H1 (cell line): ENCODE measurements around the gene PALS2.

Source experiments
- BACH1 ChIP-seq: IDR thresholded peaks from 2 replicates; pipeline ENCODE4 v1.6.1; 2012; ENCODE audit warnings: low read length, improper control_type of control experiment
- EP300 ChIP-seq, 2 experiments: IDR thresholded peaks; 1 replicate in 1 of 2; 2 replicates in 1 of 2; pipeline ENCODE4 v1.6.1; 2011 to 2012; ENCODE audit warnings: low read depth in 2 of 2, low read length in 2 of 2, mild to moderate bottlenecking in 2 of 2, borderline replicate concordance in 1 of 2, inconsistent platforms in 1 of 2, moderate library complexity in 1 of 2
- GABPA ChIP-seq: IDR thresholded peaks from 2 replicates; pipeline ENCODE4 v1.6.1; 2011; ENCODE audit warnings: mild to moderate bottlenecking, low read length, moderate library complexity, borderline replicate concordance; ENCODE audit not compliant: insufficient read depth
- RAD21 ChIP-seq, 2 experiments: IDR thresholded peaks in 1 of 2; conservative IDR thresholded peaks in 1 of 2; 2 replicates each; pipeline ENCODE4 v1.6.1; 2011; ENCODE audit warnings: low read depth in 2 of 2, low read length in 2 of 2, improper control_type of control experiment in 1 of 2, inconsistent platforms in 1 of 2, mild to moderate bottlenecking in 1 of 2, moderate library complexity in 1 of 2
- RFX5 ChIP-seq: IDR thresholded peaks from 2 replicates; pipeline ENCODE4 v1.6.1; 2011; ENCODE audit warnings: low read depth, low read length, improper control_type of control experiment, borderline replicate concordance
- SUZ12 ChIP-seq: fragments of 200-600 bp; sonication (generic); IDR thresholded peaks from 2 replicates; pipeline ENCODE4 v1.6.1; 2012; ENCODE audit warnings: mild to moderate bottlenecking, inconsistent platforms, low read length, moderate library complexity, mixed read lengths
- TBP ChIP-seq: IDR thresholded peaks from 2 replicates; pipeline ENCODE4 v1.6.1; 2011; ENCODE audit warnings: low read depth, low read length, improper control_type of control experiment
- ZNF274 ChIP-seq: IDR thresholded peaks from 2 replicates; pipeline ENCODE4 v1.7.0; 2012; ENCODE audit warnings: low read length, borderline replicate concordance; ENCODE audit errors: extremely low read depth
- TF ChIP-seq, protein P1 (sequence below): IDR thresholded peaks from 2 replicates; pipeline ENCODE4 v1.6.1; 2012; ENCODE audit warnings: inconsistent platforms
- TF ChIP-seq, protein P2 (sequence below), 3 experiments: IDR thresholded peaks; 1 replicate in 2 of 3; 2 replicates in 1 of 3; pipeline versions ENCODE4 v1.5.1 to v1.6.1; 2011; ENCODE audit warnings: low read length in 3 of 3, mild to moderate bottlenecking in 3 of 3, inconsistent platforms in 2 of 3, low read depth in 1 of 3, moderate library complexity in 1 of 3; ENCODE audit not compliant: insufficient read depth in 1 of 3; ENCODE audit errors: control extremely low read depth in 1 of 3

DNA sequence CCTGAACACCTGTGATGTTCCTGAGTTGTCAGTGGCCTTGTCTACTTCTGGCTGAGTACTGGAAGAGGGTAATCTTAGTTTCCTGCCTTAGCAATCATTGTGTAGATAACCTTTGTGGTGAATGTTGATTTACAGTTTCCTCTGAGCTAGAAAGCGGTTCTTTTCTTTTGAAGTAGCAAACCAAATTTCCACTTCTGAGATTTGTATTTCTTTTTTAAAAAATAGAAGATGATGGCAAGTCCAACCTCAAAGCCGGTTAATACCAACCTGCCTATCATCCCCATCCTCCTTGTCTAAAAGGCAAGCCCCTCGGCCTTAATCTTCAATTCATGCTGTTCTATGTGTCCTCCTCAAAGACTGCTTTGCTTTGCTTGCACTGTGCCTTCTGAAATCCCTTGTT, 12.5 kb upstream of the PALS2 start:
- TF ChIP-seq TBP (no peak), EP300 (IDR thresholded peaks at IDR 0.05; ENCODE audit: borderline replicate concordance in 1 of 2, low read depth in 2 of 2, low read length in 2 of 2) (no peak), BACH1 (no peak), GABPA (no peak), ZNF274 (no peak), RAD21 (IDR thresholded peaks at IDR 0.05 in 1 of 2, conservative IDR thresholded peaks at IDR 0.05 in 1 of 2; ENCODE audit: low read depth in 2 of 2, low read length in 2 of 2) (no peak), RFX5 (no peak), SUZ12 (no peak)
- TF ChIP-seq, protein P1, sequence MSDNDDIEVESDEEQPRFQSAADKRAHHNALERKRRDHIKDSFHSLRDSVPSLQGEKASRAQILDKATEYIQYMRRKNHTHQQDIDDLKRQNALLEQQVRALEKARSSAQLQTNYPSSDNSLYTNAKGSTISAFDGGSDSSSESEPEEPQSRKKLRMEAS = no peak
- TF ChIP-seq, protein P2, sequence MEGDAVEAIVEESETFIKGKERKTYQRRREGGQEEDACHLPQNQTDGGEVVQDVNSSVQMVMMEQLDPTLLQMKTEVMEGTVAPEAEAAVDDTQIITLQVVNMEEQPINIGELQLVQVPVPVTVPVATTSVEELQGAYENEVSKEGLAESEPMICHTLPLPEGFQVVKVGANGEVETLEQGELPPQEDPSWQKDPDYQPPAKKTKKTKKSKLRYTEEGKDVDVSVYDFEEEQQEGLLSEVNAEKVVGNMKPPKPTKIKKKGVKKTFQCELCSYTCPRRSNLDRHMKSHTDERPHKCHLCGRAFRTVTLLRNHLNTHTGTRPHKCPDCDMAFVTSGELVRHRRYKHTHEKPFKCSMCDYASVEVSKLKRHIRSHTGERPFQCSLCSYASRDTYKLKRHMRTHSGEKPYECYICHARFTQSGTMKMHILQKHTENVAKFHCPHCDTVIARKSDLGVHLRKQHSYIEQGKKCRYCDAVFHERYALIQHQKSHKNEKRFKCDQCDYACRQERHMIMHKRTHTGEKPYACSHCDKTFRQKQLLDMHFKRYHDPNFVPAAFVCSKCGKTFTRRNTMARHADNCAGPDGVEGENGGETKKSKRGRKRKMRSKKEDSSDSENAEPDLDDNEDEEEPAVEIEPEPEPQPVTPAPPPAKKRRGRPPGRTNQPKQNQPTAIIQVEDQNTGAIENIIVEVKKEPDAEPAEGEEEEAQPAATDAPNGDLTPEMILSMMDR (IDR thresholded peaks at IDR 0.05; ENCODE audit: control extremely low read depth in 1 of 3, insufficient read depth in 1 of 3, low read depth in 1 of 3, low read length in 3 of 3) = no peak
